Activated CD8-positive, alpha-beta memory T cell treated with anti-CD3 and anti-CD28 coated beads, Interleukin-2, amount 10 ng/mL, durations not matched to agents 7 days and 5 days (primary cell): ENCODE measurements around the gene RBP4. TPM values are rescaled to one million over a fixed set of nuclear protein-coding genes. Genes with fewer than 3 reads are reported as not detected.
A peak's percentile ranks its signal among the peaks of the same experiment; 100 is the strongest.

Source experiments
- ATAC-seq: fragments of 150-1000 bp; cut with Tn5 transposase; one replicate; pipeline ENCODE4 v1.10.0; 2021; ENCODE audit warnings: moderate library complexity
- CTCF ChIA-PET: fragments of 350-600 bp; sonication (Branson Sonifier 250); formaldehyde crosslinking; loops from one replicate; lab custom pipeline; 2021; ENCODE audit warnings: antibody characterized with exemption; lab: Charles Lee
- DNase-seq: peaks from one replicate; pipeline ENCODE4 v3.0.0-alpha.2; 2020
- H3K27ac Mint-ChIP-seq: one replicate; pipeline ENCODE4 v1.8.0; 2021; ENCODE audit warnings: mild to moderate bottlenecking, mixed read lengths
- H3K27me3 Mint-ChIP-seq: one replicate; pipeline ENCODE4 v1.8.0; 2021; ENCODE audit warnings: mixed read lengths
- H3K36me3 Mint-ChIP-seq: one replicate; pipeline ENCODE4 v1.8.0; 2021; ENCODE audit warnings: mild to moderate bottlenecking, mixed read lengths
- H3K4me1 Mint-ChIP-seq: one replicate; pipeline ENCODE4 v1.8.0; 2021; ENCODE audit warnings: mixed read lengths
- H3K4me3 Mint-ChIP-seq: one replicate; pipeline ENCODE4 v1.8.0; 2021; ENCODE audit warnings: mild to moderate bottlenecking, moderate library complexity, mixed read lengths
- H3K9me3 Mint-ChIP-seq: one replicate; pipeline ENCODE4 v1.8.0; 2022; ENCODE audit warnings: low read depth, mixed read lengths
- total RNA-seq, 2 experiments: library from RNA; stranded (reverse); gene quantifications; one replicate each; pipeline ENCODE4 v1.2.3, GENCODE V29; 2021

The RBP4 gene
- total RNA-seq = not detected

- ATAC-seq (no peak), DNase-seq (peak; percentile 4)
- no peaks in the 10 kb centered on the region for H3K36me3 Mint-ChIP-seq
- no peaks in the 10 kb centered on the region for H3K4me1 Mint-ChIP-seq
- H3K9me3 Mint-ChIP-seq = no peaks in the 10 kb centered on the region
- peaks cover 64% of the 10 kb centered on the region for H3K27me3 Mint-ChIP-seq
- no peak within 1 kb of the TSS for H3K4me3 Mint-ChIP-seq
- CTCF ChIA-PET = no interaction called here
- H3K27ac Mint-ChIP-seq = no peak within 1 kb of the TSS
Observed at GRCh38 chr10:93601146-93601773, at the start of gene RBP4. TSS of gene RBP4 (minus strand) at chr10:93601235. CDS start at chr10:93601028, 207 bp downstream.

GRCh38 chr10:93639791-93640190 is 38.8 kb upstream of the RBP4 start:
- no peak for DNase-seq

GRCh38 chr10:93630625-93631557 is 29.9 kb upstream of the RBP4 start:
- Mint-ChIP-seq H3K9me3 (no peaks in the 10 kb centered on the region), H3K27ac (no peak overlapping the region), H3K4me3 (no peak overlapping the region), H3K4me1 (no peaks in the 10 kb centered on the region), H3K27me3 (peaks cover 11% of the 10 kb centered on the region), H3K36me3 (no peaks in the 10 kb centered on the region)
- CTCF ChIA-PET = no interaction called here
- no peak for DNase-seq
- ATAC-seq = no peak

More at GRCh38 chr10:93639791-93640190, 38.8 kb upstream of the RBP4 start:
- Mint-ChIP-seq H3K36me3 (no peaks in the 10 kb centered on the region), H3K4me1 (no peaks in the 10 kb centered on the region), H3K4me3 (no peak overlapping the region), H3K27ac (no peak overlapping the region), H3K27me3 (peaks cover 17% of the 10 kb centered on the region), H3K9me3 (no peaks in the 10 kb centered on the region)
- CTCF ChIA-PET = interaction anchor here (0.7 kb wide), 1 partner anchor 86 kb away, joined by 3 read pairs; no protein-coding TSS in a partner anchor
- ATAC-seq = no peak

- CTCF ChIA-PET = no interaction called here
- H3K4me3 Mint-ChIP-seq = no peak overlapping the region
- H3K27ac Mint-ChIP-seq = no peak overlapping the region
- no peaks in the 10 kb centered on the region for H3K4me1 Mint-ChIP-seq
- peaks cover 11% of the 10 kb centered on the region for H3K27me3 Mint-ChIP-seq
- no peaks in the 10 kb centered on the region for H3K36me3 Mint-ChIP-seq
- DNase-seq (no peak), ATAC-seq (no peak)
- no peaks in the 10 kb centered on the region for H3K9me3 Mint-ChIP-seq
Observed at GRCh38 chr10:93629647-93630305, 28.7 kb upstream of the RBP4 start.

- peaks cover 14% of the 10 kb centered on the region for H3K27me3 Mint-ChIP-seq
Observed at GRCh38 chr10:93628858-93629257, 27.8 kb upstream of the RBP4 start.

GRCh38 chr10:93622942-93623341 is 21.9 kb upstream of the RBP4 start:
- H3K4me1 Mint-ChIP-seq = no peaks in the 10 kb centered on the region
- H3K9me3 Mint-ChIP-seq = no peaks in the 10 kb centered on the region
- H3K27me3 Mint-ChIP-seq = peaks cover 23% of the 10 kb centered on the region
- H3K4me3 Mint-ChIP-seq = no peak overlapping the region
- ATAC-seq (no peak), DNase-seq (no peak)
- CTCF ChIA-PET = no interaction called here
- no peak overlapping the region for H3K27ac Mint-ChIP-seq
- no peaks in the 10 kb centered on the region for H3K36me3 Mint-ChIP-seq

More at GRCh38 chr10:93628858-93629257, 27.8 kb upstream of the RBP4 start:
- no peaks in the 10 kb centered on the region for H3K9me3 Mint-ChIP-seq
- CTCF ChIA-PET = no interaction called here
- no peak overlapping the region for H3K4me3 Mint-ChIP-seq
- DNase-seq (no peak), ATAC-seq (no peak)
- no peaks in the 10 kb centered on the region for H3K36me3 Mint-ChIP-seq
- no peak overlapping the region for H3K27ac Mint-ChIP-seq
- no peaks in the 10 kb centered on the region for H3K4me1 Mint-ChIP-seq

GRCh38 chr10:93620925-93621324 is 19.9 kb upstream of the RBP4 start:
- no peak for ATAC-seq
- H3K4me1 Mint-ChIP-seq = no peaks in the 10 kb centered on the region
- CTCF ChIA-PET = no interaction called here
- H3K4me3 Mint-ChIP-seq = no peak overlapping the region
- peaks cover 22% of the 10 kb centered on the region for H3K27me3 Mint-ChIP-seq
- H3K9me3 Mint-ChIP-seq = no peaks in the 10 kb centered on the region
- H3K36me3 Mint-ChIP-seq = no peaks in the 10 kb centered on the region
- DNase-seq = no peak
- no peak overlapping the region for H3K27ac Mint-ChIP-seq

- Mint-ChIP-seq H3K4me3 (no peak overlapping the region), H3K9me3 (no peaks in the 10 kb centered on the region), H3K36me3 (no peaks in the 10 kb centered on the region), H3K4me1 (no peaks in the 10 kb centered on the region), H3K27me3 (peaks cover 6% of the 10 kb centered on the region), H3K27ac (no peak overlapping the region)
- ATAC-seq (no peak), DNase-seq (no peak)
- CTCF ChIA-PET = no interaction called here
Observed at GRCh38 chr10:93615576-93616235, 14.7 kb upstream of the RBP4 start.

- DNase-seq = no peak
- CTCF ChIA-PET = no interaction called here
- H3K27ac Mint-ChIP-seq = no peak overlapping the region
- no peak for ATAC-seq
- H3K27me3 Mint-ChIP-seq = peaks cover 8% of the 10 kb centered on the region
- H3K36me3 Mint-ChIP-seq = no peaks in the 10 kb centered on the region
- no peaks in the 10 kb centered on the region for H3K9me3 Mint-ChIP-seq
- H3K4me1 Mint-ChIP-seq = no peaks in the 10 kb centered on the region
- no peak overlapping the region for H3K4me3 Mint-ChIP-seq
Observed at GRCh38 chr10:93614101-93614825, 13.2 kb upstream of the RBP4 start.

- no peaks in the 10 kb centered on the region for H3K4me1 Mint-ChIP-seq
- no peaks in the 10 kb centered on the region for H3K9me3 Mint-ChIP-seq
- CTCF ChIA-PET = no interaction called here
- H3K36me3 Mint-ChIP-seq = no peaks in the 10 kb centered on the region
- DNase-seq (no peak), ATAC-seq (no peak)
- no peak overlapping the region for H3K4me3 Mint-ChIP-seq
- peaks cover 4% of the 10 kb centered on the region for H3K27me3 Mint-ChIP-seq
- no peak overlapping the region for H3K27ac Mint-ChIP-seq
Observed at GRCh38 chr10:93613126-93613525, 12.1 kb upstream of the RBP4 start.

GRCh38 chr10:93612311-93612710 is 11.3 kb upstream of the RBP4 start, which contains the start of gene PDE6C:
TSS of gene PDE6C (plus strand) at chr10:93612537. CDS start at chr10:93612726, 189 bp downstream.
- CTCF ChIA-PET = no interaction called here
- H3K27ac Mint-ChIP-seq = no peak within 1 kb of the TSS
- no peak for ATAC-seq

GRCh38 chr10:93608421-93608820 is 7.4 kb upstream of the RBP4 start:
- Mint-ChIP-seq H3K27ac (no peak overlapping the region), H3K4me3 (no peak overlapping the region), H3K36me3 (no peaks in the 10 kb centered on the region), H3K9me3 (no peaks in the 10 kb centered on the region), H3K4me1 (no peaks in the 10 kb centered on the region), H3K27me3 (peaks cover 29% of the 10 kb centered on the region)
- no peak for ATAC-seq
- no peak for DNase-seq
- CTCF ChIA-PET = no interaction called here

More at GRCh38 chr10:93612311-93612710, 11.3 kb upstream of the RBP4 start, which contains the start of gene PDE6C:
- H3K9me3 Mint-ChIP-seq = no peaks in the 10 kb centered on the region
- DNase-seq = no peak
- H3K36me3 Mint-ChIP-seq = no peaks in the 10 kb centered on the region
- H3K4me1 Mint-ChIP-seq = no peaks in the 10 kb centered on the region
- H3K27me3 Mint-ChIP-seq = peaks cover 4% of the 10 kb centered on the region
- H3K4me3 Mint-ChIP-seq = no peak within 1 kb of the TSS
